GM11168 (cell line): ENCODE measurements around the gene DLG2.
"Not testable (repeated sequence)": the region's sequence is repeated elsewhere in the genome, so short reads cannot be mapped to it uniquely, and the experiment has no call there.

Experiments
- in situ Hi-C: fragments of 300-500 bp; cut with MboI; formaldehyde crosslinking; loops from one replicate; pipeline ENCODE4 v1.12.0; 2022; ENCODE audit warnings: low sequenced_read_pairs; ENCODE audit not compliant: unreplicated experiment

The DLG2 gene

DNA sequence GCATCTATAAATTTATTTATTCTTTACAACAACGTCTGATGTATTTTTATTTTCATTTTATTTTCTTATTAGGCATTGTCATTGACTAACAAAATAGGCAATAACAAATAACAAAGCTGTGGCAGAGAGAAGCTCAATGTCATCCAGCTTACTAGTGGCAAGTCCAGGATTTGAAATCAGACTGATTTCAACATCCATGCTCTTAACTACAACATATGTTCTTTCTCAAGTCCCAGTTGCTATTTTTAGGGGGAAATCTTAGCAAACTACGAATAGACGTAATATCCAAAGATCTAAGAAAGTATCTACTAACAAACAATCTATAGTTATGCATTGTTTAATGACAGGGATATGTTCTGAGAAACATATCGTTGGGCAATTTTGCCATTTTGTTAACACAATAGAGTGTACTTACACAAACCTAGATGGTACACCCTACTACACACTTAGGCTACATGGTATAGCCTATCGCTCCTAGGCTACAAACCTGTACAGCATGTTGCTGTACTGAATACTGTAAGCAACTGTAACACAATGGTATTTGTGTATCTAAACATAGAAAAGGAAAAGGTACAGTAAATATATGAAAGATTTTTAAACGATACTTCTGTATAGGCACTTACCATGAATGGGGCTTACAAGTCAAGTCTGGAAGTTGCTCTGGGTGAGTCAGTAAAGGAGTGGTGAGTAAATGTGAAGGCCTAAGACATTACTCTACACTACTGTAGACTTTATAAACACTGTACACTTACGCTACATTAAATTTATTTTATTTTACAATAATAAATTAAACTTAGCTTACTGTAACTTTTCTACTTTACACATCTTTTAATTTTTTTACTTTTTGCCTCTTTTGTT is 151.3 kb downstream of the DLG2 start:
- in situ Hi-C loops: no loop called here

DNA sequence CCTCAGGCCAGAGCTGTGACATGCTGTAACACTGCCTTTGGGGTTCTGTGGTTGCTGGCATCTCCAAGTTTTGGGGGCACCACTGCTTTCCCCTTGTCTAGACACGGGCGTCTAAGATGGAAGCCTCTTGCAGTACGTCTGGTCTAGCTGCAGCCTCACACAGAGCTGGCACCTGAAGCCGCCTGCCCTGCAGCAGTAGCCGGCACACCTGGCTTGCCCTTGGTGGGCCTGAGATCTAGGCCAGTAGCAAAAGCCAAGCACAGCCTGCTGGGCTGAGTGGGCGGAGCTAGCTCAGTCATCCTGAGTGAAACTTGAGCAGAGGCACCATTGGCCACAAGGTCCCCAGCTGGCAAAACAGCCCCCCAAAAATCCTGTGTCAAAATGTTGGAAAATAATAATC is 154.2 kb downstream of the DLG2 start:
- in situ Hi-C loops: no loop called here

DNA sequence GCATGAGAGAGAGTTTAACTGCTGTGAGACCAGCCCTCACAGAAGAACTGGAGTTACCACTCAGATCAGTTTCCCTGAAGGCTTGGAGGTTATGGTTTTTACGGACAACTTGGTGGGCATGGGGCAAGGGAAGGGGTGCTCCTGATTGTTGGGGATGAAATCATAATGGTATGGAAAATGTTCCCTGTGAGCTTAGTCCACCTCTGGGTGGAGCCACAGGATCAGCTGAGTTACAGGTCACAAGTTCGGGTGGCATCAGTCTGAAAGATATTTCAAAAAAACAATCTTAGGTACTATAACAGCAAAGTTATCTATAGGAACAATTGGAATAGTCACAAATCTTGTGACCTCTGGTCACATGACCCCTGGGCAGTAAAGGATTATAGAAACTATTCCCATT is 162.9 kb downstream of the DLG2 start:
- in situ Hi-C loops: no loop called here

DNA sequence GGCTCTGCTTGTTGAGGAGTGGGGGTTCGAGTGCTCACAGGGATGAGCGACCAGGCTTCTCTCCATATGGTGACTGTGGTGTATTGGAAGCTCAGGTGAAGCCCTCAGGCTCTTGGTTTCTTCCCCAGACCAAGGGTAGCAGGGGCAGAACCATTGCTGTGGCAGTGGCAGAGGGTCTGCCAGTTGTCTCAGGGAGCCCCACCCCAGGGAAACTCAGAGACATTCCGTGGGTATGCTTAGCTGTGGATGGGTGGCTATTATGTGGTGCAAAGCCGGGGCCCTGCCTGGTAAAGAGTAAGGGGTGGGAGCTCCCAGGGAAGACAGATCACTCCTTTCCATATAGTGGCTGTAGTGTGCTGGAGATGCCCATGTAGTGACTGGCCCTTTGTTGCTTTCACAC is 167.8 kb downstream of the DLG2 start:
- in situ Hi-C loops: no loop called here

- in situ Hi-C loops: no loop called here
Observed at GRCh38 chr11:85444479-85444878, 182.7 kb downstream of the DLG2 start.

DNA sequence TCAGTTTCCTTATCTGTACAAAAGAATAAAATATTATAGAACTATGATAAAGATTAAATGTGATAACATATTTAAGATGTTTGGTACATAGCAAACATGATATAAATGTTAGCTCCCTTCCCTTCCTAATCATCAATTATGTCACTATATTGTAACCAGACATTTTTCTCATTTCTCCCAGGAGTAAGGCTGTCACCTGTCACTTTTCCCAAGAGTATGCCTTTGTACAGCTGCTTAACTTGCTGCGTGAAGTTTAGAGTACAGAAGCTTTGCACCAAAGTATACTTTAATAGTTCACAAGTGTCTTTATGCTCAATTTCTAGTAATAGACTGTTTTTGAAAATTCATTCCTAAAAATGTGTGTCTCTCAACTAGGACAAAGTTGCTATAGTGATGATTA is 186.9 kb downstream of the DLG2 start:
- in situ Hi-C loops: no loop called here

DNA sequence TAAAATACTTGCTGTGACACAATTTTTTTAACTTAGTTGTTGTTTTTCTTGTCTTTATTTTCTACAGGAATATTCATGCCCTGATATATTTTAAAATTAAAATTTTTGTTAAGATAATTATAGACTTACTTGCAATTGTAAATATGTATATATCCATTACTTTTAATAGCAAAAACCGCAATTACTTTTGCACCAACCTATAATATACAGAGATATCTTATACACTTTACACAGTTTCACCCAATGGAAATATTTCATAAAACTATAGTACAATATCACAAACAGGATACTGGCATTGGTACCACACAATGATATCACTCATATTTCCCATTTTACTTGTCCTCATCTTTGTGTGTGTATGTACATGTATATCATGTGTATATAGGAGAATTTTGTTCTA is 188.8 kb downstream of the DLG2 start:
- in situ Hi-C loops: no loop called here

- in situ Hi-C loops: no loop called here
Observed at GRCh38 chr11:85431319-85431718, 195.8 kb downstream of the DLG2 start.

DNA sequence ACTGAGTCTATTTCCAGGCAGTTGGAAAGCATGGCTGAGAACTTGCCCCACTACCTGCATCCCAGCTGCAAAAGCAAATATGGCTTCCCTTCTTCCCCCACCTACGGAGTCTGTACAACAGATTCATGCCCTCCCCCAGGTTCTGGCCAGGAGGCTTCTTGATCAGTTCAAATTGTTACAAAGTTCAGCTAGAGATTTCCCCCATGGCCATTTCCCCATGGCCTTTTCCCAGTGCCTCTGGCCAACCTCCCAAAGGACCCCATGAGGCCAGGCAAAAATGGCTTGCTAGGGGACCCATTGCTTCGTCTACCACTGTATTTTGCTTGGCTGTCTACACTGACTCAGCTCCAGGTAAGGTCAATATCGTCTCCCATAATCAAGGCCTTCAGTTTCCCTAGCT is 203.3 kb downstream of the DLG2 start:
- in situ Hi-C loops: no loop called here

DNA sequence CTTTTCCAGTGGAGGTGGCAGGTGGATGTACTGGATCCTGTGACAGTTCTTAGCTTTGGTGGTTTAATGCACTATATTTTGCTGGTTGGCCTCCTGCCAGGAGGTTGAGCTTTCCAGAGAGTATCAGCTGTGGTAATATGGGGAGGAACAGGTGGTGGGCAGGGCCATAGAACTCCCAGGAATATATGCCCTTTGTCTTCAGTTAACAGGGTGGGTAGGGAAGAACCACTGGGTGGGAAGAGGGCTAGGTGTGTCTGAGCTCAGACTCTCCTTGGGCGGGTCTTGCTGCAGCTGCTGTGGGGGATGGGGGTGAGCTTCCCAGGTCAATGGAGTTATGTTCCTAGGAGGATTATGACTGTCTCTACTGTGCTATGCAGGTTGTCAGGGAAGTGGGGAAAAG is 203.8 kb downstream of the DLG2 start:
- in situ Hi-C loops: no loop called here

DNA sequence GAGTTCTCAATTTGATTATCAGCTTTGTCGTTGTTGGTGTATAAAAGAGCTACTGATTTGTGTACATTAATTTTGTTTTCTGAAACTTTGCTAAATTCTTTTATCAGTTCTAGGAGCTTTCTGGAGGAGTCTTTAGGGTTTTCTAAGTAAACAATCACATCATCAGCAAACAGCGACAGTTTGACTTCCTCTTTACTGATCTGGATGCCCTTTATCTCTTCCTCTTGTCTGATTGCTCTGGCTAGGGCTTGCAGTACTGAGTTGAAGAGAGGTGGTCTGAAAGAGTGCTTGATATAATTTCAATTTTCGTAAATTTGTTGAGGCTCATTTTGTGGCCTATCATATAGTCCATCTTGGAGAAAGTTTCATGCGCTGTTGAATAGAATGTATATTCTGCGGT is 213.0 kb downstream of the DLG2 start:
- in situ Hi-C loops: no loop called here

DNA sequence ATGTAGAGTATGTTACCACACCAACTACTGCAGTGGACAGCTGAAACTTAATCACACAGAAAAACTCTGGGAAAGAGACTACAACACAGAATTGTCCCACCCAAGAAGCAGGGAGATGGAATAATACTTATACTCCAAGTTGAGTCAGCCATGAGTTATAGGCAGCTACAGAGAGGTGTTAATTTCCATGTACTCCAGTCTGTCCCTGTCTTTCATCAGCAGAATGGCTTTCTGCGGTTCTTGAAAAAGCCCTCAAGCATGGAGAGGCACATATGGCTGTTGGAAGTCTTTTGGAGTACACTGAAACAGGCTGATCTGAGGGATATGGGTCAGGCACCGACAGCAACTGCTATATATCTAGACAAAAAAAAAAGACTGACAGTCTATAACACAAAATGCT is 219.5 kb downstream of the DLG2 start:
- in situ Hi-C loops: no loop called here

DNA sequence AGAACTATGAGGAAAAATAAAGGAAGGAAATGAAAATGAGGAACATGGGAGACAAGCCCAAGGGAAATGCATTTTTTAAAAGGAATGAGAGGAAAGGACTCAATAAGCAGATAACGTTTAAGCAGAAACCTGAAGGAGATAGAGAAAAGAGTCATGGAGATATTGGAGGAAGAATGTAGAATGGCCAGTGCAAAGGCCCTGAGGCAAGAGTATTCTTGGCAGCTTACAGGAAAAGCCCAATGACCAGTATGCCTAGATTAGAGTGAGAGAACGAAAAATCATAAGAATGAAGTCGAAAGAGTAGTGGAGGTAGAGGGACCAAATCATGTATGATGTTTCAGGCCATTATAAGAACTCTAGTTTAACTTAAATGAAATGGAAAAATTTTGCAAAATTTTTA is 220.3 kb downstream of the DLG2 start:
- in situ Hi-C loops: no loop called here

DNA sequence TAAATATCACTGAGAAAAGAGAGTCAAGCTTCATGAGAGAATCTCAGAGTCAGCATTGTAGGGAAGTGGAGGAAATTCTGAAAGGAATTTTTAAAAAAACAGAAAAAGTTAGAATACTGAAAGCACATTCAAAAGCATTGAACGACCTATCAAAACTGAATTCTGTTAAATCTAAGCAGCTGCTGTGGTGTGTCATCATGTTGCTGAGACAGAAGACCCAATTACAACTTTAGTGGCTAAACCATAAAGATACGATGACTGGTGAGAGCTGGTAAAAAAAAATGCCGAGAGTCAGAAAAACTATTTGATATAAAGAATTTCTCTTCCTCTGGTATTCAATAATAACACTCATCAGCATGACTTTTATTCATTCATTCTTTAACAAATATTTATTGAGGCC is 220.8 kb downstream of the DLG2 start:
- in situ Hi-C loops: no loop called here

DNA sequence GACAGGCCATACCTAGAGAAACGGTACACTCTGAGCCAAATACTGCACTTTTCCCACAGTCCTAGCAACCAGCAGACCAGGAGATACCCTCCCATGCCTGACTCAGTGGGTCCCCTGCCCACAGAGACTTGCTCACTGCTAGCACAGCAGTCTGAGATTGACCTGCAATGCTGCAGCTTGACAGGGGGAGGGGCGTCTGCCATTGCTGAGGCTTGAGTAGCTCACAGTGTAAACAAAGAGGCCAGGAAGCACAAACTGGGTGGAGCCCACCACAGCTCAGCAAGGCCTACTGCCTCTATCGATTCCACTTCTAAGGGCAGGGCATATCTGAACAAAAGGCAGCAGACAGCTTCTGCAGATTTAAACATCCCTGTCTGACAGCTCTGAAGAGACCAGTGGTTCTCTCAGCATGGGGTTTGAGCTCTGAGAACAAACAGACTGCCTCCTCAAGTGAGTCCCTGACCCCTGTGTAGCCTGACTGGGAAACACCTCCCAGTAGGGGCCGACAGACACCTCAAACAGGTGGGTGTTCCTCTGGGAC is 231.6 kb downstream of the DLG2 start:
- in situ Hi-C loops: not testable (repeated sequence)

- in situ Hi-C loops: no loop called here
Observed at GRCh38 chr11:85394283-85394682, 232.9 kb downstream of the DLG2 start.

DNA sequence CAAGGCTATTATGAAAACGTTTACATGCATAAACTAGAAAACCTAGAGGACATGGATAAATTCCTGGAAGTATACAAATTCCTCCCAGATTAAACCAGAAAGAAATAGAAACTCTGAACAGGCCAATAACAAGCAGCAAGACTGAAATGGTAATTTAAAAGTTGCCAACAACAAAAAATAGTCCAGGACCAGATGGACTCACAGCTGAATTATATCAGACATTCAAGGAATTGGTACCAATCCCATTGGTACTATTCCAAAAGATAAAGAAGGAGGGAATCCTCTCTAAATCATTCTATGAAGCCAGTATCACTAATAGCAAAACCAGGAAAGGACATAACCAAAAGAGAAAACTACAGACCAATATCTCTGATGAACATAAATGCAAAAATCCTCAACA is 236.0 kb downstream of the DLG2 start:
- in situ Hi-C loops: no loop called here

- in situ Hi-C loops: no loop called here
Observed at GRCh38 chr11:85385547-85385946, 241.6 kb downstream of the DLG2 start.

- in situ Hi-C loops: no loop called here
Observed at GRCh38 chr11:85385111-85385510, 242.0 kb downstream of the DLG2 start.

- in situ Hi-C loops: no loop called here
Observed at GRCh38 chr11:85379066-85379465, 248.1 kb downstream of the DLG2 start.

GRCh38 chr11:85377901-85378300 is 249.2 kb downstream of the DLG2 start:
- in situ Hi-C loops: no loop called here

- in situ Hi-C loops: no loop called here
Observed at GRCh38 chr11:85359859-85360258, 267.3 kb downstream of the DLG2 start.
